ENCODE data around the gene CDH8.

DNA sequence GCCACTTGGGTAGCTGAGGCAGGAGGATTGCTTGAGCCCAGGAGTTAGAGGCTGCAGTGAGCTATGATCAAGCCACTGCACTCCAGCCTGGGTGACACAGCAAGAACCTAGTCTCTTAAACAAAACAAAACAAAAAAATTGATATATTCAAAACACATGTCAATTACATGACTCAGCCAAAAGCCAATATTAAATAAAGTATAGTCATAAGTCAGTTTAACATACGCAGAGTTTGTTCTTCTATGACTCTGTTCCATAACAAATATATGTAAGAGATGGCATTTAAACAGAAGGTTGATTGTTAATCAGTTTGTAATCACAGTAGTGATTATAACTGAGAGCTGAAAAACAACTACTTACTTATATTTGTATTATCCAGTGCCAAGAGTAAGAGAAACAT is 106.5 kb downstream of the CDH8 start:
- TF ChIP-seq EZH2 (IDR thresholded peaks at IDR 0.05) (no peak), POLR2AphosphoS5 (IDR thresholded peaks at IDR 0.05; ENCODE audit: borderline replicate concordance, low read depth, low read length) (no peak)
